NCI-H128 (cell line): Measurements from ENCODE around the gene C10orf88.
"Not testable (repeated sequence)": the region's sequence is repeated elsewhere in the genome, so short reads cannot be mapped to it uniquely, and the experiment has no call there.

Experiments
- DNase-seq: peaks from one replicate; lab custom pipeline; 2025; ENCODE audit not compliant: unreplicated experiment; lab: John Stamatoyannopoulos, UW

The C10orf88 gene

GRCh38 chr10:122966879-122967278 lies 12.9 kb upstream of the C10orf88 start:
- no peak for DNase-seq

GRCh38 chr10:122962405-122962804 lies 8.4 kb upstream of the C10orf88 start:
- no peak for DNase-seq

- no peak for DNase-seq
Measured at GRCh38 chr10:122957474-122957873, 3.4 kb upstream of the C10orf88 start.

GRCh38 chr10:122955892-122956291 lies 1.9 kb upstream of the C10orf88 start:
- DNase-seq, result no peak

- DNase-seq, result no peak
Measured at GRCh38 chr10:122954731-122955050, 664 bp upstream of the C10orf88 start.

- DNase-seq, result no peak
Measured at GRCh38 chr10:122949296-122949695, 4.7 kb downstream of the C10orf88 start.

GRCh38 chr10:122939856-122940543 lies 14.0 kb downstream of the C10orf88 start:
- no peak for DNase-seq

GRCh38 chr10:122939133-122939855 lies 14.7 kb downstream of the C10orf88 start:
- no peak for DNase-seq

GRCh38 chr10:122931088-122931906 lies 22.7 kb downstream of the C10orf88 start:
- no peak for DNase-seq

- DNase-seq, result no peak
Measured at GRCh38 chr10:122930140-122930539, 23.9 kb downstream of the C10orf88 start.

- DNase-seq, result no peak
Measured at GRCh38 chr10:122915700-122916099, 38.3 kb downstream of the C10orf88 start.

GRCh38 chr10:122911889-122912484 lies 42.0 kb downstream of the C10orf88 start:
- no peak for DNase-seq

- DNase-seq, result no peak
Measured at GRCh38 chr10:122910310-122910709, 43.7 kb downstream of the C10orf88 start, which contains the start of gene FAM24A. FAM24A (plus strand) TSS chr10:122910610; CDS start chr10:122911635, 1,025 bp downstream.

GRCh38 chr10:122903861-122904260 lies 50.2 kb downstream of the C10orf88 start:
- DNase-seq, result not testable (repeated sequence)

- no peak for DNase-seq
Measured at GRCh38 chr10:122894261-122894944, 59.6 kb downstream of the C10orf88 start.

- DNase-seq, result no peak
Measured at GRCh38 chr10:122884166-122884565, 69.9 kb downstream of the C10orf88 start.

- DNase-seq, result no peak
Measured at GRCh38 chr10:122882766-122883165, 71.3 kb downstream of the C10orf88 start.
